Activated T-cell treated with anti-CD3 and anti-CD28 coated beads for 1 hour (primary cell): ENCODE measurements around the gene CFAP77.
"Not testable (repeated sequence)": the region's sequence is repeated elsewhere in the genome, so short reads cannot be mapped to it uniquely, and the experiment has no call there.

Source experiments
- DNase-seq: peaks from one replicate; pipeline ENCODE4 v3.0.0-alpha.2; 2020; ENCODE audit warnings: low read depth

CFAP77 gene

DNA sequence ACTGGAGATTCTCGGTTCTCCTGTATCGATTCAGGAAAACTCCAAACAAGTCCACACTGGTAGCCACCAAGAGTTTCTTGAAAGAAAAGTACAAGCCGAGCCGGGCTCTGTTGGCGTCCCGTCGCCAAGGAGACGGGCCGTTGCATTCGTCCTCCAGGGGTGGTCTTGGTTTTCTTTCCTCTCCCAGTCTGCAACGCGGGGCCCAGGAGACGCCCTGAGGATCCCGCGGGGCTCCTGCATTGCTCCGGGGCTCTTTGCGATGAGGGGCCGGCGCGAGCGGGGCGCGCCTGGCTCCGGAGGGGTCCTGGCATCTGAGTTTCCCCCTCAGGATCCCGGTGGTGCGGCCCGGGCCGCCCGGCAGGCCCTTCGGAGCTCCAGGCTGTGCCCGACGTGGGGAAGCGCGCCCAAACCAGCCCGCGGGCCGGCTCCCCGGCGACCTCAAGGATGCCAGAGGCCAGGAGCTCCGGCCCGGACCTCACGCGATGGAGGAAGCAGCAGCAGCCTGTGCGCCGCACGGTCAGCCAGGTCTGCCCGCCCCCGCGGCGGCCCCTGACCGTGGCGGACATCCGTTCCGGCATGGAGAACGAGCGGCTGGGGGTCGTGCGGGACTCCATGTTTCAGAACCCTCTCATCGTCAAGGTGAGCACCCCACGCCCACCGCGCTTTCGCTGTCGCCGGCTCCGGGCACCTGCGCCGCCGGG lies at the start of gene CFAP77:
TSS of gene CFAP77 (plus strand) at position 384 of the 701 bp plus-strand sequence. CDS start at position 445, 61 bp downstream.
- no peak for DNase-seq

DNA sequence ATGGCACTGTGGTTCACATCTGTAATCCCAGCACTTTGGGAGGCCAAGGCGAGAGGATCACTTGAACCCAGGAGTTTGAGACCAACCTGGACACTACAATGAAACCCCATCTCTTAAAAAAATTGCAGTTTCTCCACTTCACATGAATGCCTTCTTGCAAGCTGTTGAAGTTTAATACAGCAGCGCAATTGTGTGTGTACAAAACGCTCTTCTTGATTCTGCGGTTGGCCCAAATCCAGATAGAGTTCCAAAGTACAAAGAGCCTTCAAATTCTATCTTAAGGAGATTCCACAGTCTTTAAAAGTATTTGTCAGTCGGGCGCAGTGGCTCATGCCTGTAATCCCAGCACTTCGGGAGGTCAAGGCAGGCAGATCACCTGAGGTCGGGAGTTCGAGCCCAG lies 45.9 kb upstream of the CFAP77 start:
- no peak for DNase-seq

DNA sequence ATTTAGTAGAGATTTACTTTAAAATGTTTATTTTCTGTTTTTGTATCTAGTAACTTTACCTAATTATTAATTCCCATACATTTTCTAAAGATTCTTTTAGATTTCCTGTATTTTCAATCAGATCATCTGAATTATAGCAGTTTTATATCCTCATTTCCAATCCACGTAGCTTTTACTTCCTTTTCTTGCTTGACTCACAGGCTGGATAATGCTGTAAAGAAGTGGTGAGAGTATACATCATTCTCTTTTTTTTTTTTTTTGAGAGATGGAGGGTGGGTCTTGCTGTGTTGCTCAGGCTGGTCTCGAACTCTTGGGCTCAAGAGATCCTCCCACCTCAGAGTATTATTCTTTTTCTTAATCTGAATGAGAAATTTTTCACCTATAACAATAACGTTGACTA lies 44.0 kb upstream of the CFAP77 start:
- no peak for DNase-seq

DNA sequence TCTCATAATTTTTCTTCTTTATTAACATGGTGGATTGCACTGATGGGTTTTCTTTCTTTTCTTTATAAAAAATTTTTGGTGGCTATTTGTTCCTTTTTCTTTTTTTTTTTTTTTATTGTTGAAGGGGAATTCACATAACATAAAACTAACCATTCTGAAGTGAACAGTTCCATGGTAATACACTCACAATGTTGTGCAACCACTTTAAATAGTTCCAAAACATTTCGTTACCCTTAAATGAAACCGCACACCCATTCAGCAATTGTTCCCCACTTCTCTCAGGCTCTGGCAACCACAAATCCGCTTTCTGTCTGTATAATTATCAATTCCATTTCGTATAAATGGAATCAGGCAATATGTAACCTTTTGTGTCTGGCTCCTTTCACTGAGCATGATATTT lies 43.5 kb upstream of the CFAP77 start:
- DNase-seq: no peak

DNA sequence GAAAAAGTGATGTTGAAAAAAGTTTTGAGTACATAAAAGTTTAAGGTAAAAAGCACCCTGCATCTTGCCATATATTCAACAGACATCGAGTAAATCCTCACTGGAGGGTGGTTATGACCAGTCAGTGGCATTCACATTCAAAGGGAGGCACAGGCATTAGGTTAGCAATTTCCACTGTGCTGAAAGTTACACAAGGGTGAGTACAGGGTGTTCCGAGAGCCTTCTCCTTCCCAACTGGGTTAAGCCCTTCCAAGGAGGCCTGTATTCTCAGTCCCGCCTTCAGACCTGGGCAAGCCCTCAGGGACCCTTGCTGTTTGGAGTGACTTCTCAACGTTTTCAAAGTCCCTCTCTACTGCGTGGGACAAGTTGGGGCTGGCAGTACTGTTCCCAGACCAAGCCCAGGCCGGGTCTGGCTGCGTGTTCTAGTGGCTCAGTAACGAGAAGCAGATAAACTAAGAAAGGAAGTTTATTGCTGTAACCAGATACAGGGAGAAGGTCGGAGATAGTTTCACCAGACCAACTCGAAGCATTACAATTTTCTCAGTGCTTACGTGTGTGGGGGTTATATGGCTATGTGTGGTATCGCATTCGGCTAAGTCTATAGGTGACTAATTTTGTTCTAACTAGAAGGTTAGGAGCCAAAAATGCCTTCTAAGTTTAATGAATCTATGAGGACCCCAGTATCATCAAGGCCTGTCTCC lies 42.2 kb upstream of the CFAP77 start:
- no peak for DNase-seq

DNA sequence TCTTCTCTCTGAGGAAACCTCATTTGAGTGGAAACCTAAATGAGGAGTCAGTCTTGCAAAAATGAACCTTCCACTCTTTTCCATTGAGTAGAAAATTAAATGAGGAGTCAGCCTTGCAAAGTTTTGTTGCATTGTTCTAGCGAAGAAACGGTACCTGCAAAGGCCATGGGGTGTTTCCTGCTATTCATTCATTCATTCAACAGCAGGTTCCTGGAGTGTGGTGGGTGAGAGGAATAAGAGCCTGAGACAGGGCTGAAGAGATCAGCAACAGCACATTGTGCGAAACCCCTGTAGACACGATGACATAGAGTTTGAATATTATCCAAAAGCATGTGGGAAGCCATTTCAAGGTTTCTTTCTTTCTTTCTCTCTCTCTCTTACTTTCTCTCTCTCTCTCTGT lies 40.6 kb upstream of the CFAP77 start:
- no peak for DNase-seq

DNA sequence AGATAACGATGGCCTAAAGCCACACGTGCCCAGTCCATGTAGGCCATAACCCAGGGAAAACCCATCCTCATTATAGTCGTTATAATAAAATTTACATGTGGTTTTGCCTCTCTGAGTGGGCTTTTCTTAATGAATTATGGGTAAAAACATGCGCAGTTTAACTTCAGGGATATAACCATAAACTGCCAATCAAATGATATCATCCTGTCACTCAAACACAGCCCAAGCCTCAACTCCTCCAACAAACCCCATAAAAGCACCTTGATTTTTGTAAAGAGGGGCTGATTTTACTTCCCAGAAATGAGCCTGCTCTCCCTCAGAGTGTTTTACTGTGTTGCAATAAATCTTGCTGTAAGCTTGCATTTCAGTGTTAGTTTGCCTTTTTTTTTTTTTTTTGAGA lies 39.4 kb upstream of the CFAP77 start:
- DNase-seq: no peak

DNA sequence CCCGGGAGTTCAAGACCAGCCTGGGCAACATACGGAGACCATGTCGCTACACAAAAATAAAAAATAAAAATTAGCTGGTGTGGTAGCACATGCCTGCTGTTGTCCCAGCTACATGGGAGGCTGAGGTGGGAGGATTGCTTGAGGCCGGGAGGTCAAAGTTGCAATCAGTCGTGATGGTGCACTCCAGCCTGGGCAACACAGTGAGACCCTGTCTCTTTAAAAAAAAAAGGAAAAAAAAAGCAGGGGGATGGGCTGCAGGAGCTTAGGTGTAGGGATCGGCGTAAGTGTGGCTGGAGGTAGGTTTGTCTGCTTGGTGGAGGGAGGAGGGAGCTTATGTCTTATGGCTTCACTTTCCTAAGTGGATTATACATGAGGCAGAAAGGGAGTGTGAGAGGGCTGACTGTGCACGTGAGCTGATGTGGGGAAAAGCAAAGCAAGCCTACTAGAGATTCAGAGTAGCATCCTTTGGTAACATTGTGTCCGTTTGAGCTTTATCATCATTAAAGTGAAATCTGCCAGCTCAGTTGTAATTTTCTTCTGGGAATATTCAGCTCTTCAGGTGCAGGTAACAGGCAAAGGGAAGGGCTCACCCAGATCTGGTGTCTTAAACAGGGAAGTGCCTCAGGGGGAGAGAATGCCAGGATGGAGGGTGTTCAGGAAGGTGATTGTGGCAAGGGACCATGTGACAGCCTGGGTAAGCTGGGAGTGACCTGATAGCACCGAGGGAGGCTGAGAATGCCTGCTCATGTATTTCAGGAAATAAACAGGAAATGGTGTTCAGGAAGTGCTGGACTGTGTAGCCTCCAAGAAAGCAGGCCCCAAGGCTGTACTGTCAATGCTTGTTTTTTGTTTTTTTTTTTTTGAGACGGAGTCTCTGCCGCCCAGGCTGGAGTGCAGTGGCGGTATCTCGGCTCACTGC lies 37.6 kb upstream of the CFAP77 start:
- no peak for DNase-seq

DNA sequence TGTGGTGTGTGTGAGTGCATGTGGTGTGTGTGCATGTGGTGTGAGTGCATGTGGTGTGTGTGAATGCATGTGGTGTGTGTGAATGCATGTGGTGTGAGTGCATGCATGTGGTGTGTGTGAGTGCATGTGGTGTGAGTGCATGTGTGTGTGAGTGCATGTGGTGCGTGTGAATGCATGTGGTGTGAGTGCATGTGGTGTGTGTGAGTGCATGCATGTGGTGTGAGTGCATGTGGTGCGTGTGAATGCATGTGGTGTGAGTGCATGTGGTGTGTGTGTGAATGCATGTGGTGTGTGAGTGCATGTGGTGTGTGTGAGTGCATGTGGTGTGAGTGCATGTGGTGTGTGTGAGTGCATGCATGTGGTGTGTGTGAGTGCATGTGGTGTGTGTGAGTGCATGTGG lies 32.2 kb upstream of the CFAP77 start:
- not testable (repeated sequence) for DNase-seq

DNA sequence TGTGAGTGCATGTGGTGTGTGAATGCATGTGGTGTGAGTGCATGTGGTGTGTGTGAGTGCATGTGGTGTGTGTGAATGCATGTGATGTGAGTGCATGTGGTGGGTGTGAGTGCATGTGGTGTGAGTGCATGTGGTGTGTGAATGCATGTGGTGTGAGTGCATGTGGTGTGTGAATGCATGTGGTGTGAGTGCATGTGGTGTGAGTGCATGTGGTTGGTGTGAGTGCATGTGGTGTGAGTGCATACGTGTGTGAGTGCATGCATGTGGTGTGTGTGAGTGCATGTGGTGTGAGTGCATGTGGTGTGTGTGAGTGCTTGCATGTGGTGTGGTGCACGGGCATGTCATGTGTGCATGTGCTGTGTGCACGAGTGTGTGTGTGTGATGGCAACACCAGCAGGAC lies 31.6 kb upstream of the CFAP77 start:
- DNase-seq: not testable (repeated sequence)

DNA sequence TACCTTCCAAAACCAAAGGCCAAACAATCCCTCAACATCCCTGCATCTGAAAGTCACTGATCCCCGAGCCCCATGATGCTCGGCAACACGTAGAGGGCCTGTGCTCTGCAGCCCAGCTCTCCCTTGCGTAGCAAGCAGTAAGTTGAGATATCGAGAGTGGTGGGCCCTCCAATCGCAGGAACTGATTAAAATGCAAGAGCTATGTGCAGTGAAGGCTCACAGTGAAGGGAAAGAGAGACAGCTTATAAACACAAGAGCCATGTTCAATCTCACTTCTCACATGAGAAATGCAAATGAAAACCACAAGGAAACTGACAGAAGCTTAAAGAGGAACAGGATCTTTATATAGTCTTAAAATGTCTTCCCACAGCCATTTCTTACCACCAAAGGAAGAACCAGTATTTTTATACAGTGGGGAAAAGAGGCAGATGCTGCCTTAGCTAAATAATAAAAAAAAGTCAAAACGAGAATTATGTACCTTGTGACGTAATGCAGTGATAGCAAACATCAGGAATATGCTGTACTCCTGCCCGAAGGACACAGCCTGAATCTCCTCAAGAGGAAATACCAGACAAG lies 28.0 kb upstream of the CFAP77 start:
- DNase-seq: no peak

DNA sequence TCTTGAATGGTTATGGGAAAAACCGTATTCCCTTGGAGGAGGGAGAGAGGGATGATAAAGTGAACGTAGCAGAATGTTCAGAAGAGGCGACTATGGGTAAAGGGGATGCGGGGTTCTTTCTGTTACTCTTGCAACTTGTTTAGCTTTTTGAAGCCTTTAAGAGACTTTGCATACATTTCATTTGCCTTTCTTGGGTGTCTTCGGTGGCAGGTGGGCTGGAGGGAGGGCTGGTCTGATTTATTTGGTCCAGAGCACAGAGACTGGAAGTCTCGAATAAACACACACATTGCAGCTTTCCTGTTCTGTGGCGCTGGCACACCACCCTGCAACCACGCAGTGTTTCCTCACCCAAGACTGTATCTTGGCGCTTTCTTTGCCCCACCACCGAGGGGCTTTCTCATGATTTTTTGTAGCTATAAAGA lies 26.5 kb upstream of the CFAP77 start:
- no peak for DNase-seq

DNA sequence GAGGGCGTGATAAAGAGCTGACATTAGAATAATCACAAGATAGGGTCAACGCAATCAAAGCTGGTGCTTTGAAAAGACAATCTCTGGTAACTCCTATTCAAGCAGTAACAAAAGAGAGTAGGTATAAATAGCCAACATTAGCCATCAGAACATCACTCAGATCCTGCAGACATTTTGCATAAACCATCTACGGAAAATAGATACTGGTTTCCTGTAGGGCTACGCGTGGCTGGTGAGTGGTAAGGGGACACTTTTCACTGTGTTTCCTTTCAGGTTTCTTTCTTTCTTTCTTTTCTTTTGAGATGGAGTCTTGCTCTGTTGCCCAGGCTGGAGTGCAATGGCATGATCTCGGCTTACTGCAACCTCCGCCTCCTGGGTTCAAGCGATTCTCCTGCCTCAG lies 25.6 kb upstream of the CFAP77 start:
- DNase-seq: no peak

DNA sequence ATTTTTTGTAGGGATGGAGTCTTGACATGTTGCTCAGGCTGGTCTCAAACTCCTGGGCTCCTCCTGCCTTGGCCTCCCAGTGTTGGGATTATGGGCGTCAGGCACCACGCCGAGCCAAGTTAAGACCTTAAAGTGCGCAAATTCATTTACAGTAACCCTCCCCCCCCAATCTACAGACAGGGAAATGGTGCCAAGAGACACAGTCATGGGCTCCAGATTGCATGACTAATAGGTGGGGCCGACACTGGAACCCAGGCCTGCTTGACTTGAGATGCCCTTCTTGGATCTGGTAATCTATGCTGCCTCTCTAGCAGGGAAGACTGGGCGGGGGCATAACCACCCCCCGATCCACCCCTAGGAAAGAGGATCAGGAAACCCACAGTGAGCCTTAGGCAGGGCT lies 22.9 kb upstream of the CFAP77 start:
- no peak for DNase-seq

DNA sequence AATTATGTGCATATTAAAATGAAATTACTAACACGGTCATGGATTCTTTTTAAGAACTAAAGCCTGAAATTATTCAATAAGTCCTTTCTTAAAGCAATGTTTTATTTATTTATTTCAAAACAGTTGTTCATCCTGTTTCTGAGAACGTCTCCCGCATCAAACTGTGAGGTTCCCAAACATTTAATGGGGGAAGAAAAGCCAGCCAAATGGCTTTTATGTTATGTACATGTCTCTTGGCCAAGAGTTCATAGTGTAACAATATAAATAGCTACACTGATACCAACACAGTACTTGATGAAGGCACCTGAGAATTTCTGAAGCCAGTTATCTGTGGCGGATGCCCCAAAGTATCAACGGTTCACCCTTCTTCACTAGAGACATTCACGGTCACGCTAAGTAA lies 19.0 kb upstream of the CFAP77 start:
- DNase-seq: no peak

DNA sequence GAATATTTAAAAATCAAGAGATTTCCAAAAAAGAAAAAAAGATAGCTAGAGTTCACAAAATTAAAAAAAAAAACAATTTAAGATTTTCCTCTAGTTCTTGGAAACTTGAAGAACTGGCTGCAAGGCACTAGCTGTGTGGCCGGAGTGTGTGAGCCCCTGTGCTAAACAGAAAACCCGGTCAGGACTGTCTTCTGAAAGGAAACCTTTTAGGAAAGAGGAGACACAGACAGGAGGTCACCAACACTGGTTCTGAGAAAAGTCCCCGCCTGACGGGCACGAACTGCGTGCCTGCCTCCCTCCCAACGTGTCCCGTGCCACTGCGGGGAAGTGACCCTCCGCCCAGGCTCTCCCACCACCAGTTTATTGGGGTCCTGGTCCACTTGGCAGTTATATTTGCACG lies 18.6 kb upstream of the CFAP77 start:
- no peak for DNase-seq

DNA sequence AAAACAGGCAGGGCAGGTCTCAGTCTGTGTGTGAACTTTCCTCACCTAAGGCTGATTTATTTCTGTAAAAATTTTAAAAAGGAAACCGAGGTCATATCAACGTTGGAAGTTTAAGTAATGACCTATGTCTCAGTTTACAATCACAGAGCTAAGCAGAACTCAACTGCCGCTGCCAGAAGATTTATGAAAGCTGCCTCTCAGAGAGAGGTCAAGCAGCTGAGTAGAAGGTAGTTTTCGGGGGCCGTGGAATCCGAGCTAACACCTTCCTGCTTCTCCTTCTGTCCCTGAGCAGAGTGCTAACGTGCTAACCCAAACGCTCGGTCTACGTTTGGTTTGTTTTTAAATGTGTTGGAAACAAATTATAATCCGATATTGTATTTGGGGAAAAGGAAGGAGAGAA lies 14.5 kb upstream of the CFAP77 start:
- DNase-seq: no peak

DNA sequence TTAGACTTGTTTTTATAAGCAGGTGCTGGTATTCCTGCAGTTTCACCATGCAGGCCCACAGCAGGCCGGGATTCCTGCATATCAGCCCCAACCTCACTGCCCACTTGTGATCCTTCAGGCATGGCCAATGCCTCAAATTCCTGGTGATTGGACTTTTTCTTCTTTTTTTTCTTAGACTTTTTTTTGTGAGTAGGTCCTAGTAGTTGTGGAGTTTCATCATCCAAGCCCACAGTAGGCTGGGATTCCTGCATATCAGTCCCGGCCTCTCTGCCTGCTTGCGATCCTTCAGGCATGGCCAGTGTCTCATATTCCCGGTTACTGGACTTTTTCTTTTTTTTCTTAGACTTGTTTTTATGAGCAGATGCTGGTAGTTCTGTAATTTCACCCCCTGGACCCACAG lies 8.2 kb upstream of the CFAP77 start:
- no peak for DNase-seq

DNA sequence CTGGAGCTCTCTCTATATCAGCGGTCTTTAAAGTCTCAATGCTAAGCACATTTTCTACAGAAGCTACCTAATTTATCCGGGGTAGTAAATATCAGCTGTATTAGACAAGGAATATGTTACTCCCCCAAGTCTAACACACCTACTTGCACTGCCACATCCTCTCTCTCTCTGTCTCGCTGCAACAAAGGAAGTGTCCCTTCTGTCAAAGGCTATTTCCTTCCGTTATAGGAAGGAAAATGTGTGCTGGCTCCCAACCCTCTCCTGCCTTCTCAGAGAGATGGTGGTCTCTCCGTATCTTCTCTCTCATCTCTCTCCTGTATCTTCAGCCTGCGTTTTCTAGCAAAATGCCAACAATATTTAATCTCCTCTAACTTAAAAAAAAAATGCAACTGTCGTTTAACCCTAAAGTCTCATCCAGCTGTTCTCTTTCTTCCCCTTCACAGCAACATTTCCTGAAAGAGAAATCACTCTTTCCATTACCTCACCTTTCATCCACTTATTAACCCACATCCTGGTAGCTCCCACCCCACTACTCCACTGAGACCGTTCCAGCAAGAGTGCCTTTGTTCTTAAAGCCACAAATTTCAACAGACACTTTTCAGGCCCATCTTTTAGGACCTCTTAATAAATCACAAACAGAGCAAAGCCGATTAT lies 5.7 kb upstream of the CFAP77 start:
- no peak for DNase-seq

DNA sequence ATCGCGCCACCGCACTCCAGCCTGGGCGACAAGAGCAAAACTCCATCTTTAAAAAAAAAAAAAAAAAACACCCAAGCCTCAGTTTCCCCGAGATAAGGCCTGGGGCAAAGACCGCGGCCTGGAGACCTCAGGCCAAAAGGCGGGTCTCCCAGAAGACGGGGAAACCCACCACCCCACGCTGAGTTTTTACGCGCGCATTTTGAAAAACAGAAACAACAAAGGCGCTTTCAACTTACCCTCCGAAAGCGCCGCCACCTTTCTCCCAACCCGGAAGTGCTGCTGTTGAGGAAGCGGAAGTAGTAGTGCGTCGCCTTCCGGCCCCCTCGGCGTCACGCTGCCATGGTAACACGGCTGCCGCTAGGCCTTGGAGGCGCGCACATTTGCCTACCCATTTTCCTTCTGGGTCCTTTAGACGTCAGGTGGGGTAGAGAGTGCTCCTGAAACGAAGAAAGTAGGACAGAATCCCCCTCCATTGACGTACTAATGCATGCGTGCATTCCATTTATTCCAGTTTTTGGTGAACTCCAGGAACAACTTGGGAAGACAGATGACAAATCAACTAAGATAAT lies 3.4 kb upstream of the CFAP77 start, which contains the start of gene TTF1:
TSS of gene TTF1 (minus strand) at position 287 of the 569 bp plus-strand sequence. CDS start 4,019 bp downstream, outside the sequence.
- DNase-seq: peak; percentile 89

DNA sequence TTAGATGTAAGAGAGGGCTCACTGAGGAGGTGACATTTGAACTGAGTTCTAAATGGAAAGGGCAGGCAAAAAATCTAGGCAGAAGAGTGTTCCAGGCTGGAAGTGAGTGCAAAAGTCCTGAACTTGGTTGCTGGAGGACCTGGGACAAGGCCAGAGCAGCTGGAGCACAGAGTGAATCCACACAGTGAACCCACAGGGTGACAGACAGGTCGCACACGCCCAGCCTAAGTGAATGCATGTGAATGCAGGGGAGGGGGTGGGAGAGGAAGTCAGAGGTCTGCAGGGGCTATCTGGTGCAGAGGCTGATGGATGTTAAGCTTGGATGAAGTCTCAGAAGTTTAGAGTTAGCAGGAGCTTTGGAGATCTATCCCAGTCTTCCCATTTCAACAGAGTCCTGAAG lies 2.8 kb upstream of the CFAP77 start:
- DNase-seq: no peak
